Activated gamma-delta T cell treated with Interleukin-2 at 50 U/mL for 16 hours (primary cell): ENCODE measurements around the gene CDC20B.
A peak's percentile ranks its signal among the peaks of the same experiment; 100 is the strongest.

ENCODE experiments used
- DNase-seq: peaks from one replicate; pipeline ENCODE4 v3.0.0-alpha.2; 2020

The CDC20B gene, protein sequence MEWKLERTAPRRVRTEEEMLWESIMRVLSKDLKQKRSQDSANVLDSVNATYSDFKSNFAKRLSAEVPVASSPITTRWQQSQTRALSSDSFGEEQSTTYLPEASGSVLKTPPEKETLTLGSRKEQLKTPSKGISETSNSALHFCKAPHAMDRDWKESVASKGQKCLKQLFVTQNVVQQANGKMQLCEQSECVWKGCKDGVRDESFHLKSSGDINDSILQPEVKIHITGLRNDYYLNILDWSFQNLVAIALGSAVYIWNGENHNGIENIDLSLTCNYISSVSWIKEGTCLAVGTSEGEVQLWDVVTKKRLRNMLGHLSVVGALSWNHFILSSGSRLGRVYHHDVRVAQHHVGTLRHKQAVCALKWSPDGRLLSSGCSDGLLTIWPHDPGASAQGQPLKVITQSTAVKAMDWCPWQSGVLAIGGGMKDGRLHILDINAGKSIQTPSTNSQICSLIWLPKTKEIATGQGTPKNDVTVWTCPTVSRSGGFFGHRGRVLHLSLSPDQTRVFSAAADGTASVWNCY

DNA sequence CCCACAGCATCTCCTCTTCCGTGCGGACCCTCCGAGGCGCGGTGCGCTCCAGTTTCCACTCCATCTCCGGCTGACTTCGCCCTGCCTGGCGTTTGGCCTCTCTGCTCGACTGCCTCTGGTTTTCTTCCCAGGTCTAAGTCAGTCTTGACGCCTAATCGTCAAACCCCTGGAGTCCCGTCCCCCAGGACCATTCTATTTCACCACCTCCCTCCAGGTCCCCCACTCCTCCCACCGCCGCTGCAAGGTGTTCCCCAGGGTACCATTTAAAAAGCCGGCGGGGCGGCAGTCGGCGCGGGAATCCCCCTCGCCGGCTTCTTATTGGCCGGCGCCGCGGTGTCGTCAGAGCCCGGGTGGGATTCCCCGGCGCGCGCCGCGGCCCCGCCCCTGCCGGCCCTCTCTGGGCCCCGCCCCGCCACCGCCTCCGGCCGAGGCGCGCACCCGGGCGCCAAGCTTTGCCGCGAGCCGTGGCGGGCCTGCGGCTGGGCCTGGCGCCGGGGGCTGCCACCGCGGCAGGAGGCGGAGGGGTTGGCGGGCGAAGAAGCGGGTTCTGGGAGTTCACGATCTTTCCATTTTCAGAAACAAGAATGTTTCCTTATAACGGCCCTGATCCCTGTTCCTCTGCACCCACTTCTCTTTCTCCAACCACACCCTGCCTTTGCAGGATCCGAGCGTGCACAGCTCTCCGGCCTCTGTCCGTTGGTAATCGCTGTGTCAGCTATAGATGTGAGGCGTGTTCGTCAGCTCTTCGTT, at the start of gene CDC20B:
TSS of gene CDC20B (minus strand) at position 241 of the 750 bp plus-strand sequence. CDS start at position 64, 177 bp downstream.
- peak; percentile 55 for DNase-seq

DNA sequence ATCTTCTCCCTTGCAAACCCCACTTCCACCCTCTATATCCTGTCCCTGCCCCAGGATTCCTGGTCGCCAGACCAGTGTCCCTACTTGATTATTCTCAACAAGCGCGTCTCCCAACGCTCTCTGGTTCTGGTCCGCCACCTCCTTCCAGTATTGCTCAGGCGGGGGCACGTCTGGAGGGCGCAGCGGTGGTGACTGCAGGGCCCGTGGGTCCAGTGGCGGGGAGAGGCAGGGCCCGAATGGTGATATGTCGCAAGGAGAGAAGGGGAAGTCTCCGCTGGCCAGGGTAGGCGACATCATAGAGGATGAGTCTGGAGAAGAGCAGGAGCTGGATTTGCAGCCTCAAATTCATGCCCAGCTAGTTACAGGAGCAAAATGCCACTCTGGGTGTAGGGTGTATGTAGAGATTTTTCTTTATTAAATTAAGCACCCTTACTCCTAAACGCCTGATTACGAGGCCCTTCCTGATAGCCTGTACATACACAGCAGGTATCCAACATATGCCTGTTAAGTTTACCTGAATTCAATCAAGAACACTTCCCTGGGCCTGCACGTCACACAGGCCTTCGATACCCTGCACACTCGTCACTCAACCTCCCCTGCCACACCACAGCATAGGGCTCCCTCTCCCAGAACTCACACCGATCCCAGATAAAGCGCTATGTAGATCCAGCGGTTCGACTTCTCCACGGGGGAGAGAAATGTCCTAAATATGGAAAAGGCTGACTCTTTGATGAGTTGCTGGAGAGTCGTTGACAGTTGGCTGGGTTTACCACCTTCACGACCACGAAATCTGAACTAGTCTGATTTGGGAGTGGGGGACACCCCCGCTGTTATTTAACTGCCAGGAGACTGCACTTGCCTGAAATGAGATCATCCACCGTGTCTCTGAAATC, 49.4 kb upstream of the CDC20B start:
- DNase-seq: no peak

DNA sequence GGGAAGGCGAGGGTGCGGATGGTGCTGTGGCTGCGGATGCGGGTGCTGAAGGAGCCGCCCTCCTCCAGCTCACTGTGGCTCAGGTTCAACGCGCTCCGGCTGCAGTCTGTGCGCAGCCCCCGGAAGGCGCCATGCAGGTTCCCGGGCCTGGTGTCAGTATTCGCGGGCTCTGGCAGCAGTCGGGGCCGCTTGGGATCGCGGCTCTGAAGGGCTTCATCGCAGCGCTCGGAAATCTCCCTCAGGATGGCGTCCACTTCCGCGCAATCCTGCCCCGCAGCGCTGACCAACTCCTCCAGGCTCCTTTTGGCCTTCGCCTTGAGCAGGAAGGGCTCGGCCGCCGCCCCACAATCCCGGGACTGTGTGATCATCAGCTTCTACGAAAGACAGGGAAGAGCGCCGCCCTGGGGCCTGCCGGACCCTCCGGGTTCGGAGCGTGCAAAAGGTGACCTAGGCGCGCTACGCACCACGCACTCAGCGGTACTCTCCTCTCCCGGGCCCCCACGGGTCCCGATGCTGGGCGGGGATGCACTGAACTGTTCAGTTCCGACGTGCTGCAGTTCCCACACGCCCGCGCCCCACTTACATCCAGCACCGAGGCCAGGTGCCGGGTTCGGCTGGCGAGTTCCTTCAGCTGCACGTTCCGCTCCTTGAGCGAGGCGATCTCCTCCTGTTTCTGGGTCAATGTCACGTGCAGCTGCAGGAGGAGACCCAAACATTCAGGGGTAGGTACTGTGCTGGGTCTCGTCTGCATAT, 47.6 kb upstream of the CDC20B start:
- DNase-seq: no peak

DNA sequence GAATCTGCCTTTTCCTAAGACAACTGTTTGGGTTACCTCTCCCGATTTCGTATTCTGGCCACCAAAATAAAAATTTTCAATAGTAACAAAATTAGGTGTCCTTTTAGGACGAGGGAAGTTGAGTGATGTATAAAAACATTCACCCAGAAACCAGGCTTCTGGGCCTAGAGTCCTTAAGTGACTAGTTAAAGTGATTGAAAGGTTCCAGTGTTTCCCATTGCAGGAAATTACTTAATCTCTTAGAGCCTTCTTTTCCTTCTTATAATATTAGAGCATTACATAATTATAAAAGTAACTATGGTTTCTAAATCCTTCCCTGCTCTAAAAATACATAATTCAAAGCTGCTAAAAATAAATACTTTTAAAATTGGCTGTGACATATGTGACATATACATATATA, 46.8 kb upstream of the CDC20B start:
- DNase-seq: no peak

DNA sequence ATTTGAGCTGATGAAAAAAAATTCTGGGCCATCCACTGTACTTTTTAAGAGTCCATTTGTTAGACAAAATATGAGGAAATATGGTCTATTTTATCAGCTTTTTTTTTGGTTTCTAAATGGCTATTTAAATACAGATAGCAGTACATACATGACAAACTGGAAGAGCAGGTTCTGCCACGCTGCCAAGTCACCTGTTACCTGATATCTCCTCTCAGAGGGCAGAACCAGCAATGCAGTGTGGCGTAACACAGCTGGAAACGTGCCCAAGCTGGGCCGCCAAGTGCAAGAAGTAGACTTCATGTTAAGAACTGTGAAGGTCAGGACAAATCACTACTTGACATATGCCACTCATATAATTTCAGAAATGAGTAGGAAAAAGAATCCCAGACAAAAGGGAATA, 46.0 kb upstream of the CDC20B start:
- no peak for DNase-seq

DNA sequence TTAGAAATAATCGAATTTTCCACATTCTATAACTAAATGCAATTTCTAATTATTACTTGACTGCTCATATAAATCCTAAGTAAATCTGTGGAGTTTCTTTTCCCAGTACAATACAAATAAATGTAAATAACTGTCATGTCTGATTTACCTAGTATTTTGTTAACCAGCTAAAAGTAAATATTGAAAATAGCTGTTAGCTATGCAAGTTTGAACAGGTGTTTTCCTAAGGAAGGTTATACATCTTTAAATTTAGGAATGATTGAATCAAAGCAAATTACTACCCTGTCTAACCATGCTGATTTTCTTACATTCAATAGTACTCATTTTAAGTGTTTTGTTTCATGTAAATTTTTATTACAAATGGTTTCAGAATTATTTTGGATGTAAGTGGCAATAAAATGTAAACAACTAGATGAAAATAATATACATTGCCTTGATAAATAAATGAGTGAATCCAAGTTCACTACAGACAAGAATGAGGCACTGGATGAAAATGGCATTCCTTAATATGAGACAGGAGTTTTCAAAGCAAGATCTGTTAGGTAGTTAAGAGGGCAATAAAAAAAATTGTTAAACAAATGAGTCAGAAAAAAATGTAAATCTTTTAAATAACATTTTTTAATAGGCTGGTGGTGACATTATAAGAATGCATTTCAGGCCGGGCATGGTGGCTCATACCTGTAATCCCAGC, 38.4 kb upstream of the CDC20B start:
- DNase-seq: no peak

DNA sequence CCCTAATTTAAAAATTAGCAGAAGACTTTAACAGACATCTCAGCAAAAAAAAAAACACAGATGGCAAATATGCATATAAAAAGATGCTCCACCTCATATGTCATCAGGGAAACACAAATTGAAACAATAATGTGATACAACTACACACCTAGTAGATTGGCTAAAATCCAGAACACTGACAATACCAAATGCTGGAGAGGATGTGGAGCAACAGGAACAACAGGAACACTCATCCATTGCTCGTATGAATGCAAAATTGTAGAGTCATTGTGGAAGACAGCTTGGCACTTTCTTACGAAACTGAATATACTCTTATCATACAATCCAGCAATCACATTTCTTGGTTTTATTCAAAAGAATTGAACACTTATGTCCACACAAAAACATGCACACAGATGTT, 32.0 kb upstream of the CDC20B start:
- DNase-seq: no peak

DNA sequence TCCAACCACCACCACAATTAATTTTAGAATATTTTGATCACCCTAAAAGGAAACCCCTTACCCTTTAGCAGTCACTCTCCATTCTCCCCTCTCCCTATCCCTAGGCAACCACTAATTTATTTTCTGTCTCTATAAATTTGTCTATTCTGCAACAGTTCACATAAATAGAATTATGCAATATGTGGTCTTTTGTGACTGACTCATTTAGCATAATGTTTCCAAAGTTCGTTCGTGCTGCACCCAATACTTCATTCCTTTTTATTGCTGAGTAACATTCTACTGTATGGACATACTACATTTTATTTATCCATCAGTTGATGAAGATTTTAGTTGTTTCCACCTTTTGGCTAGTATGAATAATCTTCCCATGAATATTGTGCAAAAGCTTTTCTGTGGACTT, 18.2 kb upstream of the CDC20B start:
- DNase-seq: no peak

DNA sequence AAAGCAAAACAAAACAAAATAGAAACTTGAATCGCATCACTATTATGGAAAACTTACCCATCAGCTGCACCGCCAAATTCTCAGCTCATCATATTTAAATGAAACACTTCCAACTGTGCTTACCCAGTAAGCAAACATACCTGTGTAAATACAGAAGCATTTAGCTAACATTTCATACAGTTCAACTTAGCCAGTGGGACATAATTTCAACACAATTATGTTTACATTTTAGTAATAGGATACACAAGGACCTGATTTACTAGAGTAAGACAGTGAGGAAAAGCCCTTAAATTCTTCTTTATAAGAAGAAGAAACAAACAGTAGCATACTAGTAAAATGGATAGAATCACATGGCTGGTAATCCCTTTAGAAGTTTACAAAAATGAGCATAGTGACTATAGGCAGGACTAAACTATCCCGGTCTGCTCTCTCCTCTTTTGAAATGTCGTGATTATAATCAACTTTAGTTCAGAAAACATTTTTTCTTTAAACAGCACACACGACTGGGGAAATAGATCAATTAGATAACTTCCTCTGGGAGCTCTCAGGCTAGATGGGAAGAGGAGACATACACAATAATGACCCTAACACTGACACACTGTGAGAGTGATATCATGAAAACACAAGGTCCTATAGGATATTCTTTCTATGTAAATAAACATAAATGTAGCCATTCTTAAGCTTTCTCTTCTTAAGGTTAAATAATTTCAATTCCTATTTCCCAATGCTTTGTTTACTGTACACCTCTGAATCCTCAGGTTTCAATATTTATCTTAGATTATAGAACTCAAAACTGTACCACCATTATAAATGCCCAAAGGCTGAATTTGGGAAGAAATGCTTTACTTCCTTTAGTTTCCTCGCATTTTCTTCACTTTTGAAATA, 15.9 kb upstream of the CDC20B start:
- DNase-seq: no peak

DNA sequence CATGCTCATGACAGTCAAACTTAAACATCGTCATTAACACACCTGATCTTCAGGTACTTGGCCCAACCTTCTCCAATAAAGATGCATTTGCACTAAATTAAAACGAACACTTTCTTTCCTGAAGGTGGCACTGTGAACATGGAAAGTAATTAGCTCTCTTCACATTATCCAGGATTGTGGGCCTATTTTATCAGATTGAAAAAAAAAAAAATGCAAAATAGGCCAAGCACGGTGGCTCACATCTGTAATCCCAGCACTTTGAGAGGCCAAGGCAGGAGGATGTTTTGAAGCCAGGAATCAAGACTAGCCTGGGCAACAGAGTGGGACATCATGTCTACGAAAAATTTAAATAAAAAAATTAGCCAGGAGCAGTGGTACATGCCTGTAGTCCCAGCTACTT, 14.4 kb upstream of the CDC20B start:
- no peak for DNase-seq

DNA sequence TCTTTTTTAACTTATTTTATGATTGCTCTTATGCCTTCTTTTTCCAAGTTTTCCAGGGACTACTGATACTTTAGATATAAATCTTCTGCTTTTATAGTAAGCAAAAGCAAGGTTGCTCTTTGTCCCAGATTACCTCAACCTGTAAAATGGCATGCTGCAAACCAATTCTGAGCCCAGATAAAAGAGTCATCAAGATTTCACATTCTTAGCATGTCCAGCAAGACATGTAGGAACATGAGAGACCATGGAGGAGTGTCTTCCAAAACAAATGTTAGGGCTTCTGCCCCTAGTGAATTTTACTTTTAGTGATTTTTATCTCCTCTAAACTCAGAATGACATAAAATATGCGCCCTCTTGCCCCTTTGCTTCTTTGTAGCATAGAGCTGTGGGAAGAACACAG, 7.0 kb upstream of the CDC20B start:
- DNase-seq: no peak

DNA sequence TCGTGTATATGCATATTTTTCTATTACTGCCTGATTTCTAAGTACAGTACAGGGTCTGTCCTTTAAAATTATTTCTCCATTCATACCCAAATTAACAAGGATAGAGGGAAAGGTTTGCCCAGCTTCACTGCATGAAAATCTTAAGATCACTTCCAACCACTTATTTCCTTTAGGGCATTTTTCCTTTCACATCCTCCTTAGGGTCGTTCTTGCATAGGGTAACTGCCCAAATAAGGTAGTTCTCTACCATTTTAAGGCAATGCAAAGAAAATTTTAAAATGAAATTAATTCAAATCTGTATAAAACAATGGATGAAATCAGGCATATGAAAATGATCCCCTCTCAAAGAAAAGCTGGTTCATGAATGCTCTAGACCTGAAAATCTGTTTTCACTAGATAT, 4.1 kb upstream of the CDC20B start:
- DNase-seq: no peak

DNA sequence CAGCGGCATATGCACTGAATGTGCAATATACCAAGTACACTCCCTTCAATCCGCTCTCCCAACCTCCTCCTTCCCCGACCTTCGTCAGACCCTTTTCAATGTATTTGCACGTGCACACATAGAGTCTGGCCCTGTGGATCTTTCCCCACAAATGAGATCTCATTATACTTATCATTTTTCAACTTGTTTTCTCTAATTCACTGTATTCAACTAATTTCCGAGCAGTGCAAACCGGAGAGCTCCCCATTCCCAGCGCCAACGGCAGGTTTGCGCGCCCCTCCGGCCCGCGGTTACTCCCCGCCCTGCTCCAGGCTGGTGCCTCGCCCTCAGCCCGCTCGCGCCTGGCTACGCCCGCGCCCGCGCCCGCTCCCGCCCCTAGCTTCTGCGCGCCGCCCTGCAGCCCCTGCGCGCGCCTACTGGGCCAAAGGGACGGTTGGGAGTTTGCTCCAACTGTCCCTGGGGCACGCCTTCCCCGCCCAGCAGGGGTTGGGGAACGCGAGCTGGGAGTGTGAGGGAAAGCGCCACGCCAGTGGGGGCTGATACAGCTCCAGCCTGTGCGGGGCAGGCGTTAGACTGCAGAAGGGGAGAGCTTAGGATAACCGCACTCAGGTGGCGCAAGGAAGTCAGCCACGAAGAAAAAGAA, 3.3 kb upstream of the CDC20B start:
- no peak for DNase-seq

DNA sequence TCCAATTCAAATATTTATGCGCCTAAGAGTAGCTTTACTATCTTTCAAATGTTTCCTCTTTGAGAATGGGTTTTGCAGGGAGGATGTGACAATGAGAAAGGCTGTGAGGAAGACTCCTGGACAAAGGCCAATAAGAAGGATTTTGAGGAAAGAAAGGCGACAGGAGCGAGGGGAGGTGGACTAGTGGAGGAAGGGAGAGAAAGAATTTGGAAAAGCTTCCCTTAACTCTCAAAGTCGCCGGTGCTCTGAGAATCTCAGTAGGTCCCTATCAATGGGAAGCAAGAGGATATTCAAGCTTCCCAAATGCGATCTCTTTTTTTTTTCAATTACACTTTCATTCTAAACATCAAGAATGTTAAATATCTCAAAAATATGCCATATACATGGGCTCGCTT, 2.8 kb upstream of the CDC20B start:
- no peak for DNase-seq

DNA sequence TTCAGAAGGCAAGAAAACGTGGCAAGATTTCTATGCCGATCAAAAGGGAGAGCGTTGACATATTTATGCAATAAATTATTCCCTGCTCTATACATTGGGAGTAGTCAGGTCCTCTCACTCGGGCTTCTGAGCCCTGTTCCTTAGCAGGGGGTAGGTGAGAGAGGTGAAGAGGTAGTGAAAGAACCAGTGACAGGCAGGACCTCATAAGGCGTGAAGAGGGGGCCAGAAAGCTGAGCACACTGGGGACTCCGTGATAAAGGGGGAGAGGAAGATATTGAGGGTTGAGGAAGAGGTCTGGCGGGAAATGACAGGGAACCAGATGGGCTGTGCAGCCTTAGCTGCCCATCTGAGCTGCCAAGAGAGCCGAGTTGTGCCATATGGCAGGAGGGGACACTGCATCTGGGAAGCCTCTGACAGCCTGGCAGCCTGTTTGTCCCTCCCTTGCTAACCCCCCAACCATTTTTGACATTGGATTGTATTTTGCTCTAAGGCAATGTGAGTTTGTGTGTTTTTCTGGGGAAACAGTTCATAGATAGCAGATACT, 782 bp upstream of the CDC20B start:
- no peak for DNase-seq

DNA sequence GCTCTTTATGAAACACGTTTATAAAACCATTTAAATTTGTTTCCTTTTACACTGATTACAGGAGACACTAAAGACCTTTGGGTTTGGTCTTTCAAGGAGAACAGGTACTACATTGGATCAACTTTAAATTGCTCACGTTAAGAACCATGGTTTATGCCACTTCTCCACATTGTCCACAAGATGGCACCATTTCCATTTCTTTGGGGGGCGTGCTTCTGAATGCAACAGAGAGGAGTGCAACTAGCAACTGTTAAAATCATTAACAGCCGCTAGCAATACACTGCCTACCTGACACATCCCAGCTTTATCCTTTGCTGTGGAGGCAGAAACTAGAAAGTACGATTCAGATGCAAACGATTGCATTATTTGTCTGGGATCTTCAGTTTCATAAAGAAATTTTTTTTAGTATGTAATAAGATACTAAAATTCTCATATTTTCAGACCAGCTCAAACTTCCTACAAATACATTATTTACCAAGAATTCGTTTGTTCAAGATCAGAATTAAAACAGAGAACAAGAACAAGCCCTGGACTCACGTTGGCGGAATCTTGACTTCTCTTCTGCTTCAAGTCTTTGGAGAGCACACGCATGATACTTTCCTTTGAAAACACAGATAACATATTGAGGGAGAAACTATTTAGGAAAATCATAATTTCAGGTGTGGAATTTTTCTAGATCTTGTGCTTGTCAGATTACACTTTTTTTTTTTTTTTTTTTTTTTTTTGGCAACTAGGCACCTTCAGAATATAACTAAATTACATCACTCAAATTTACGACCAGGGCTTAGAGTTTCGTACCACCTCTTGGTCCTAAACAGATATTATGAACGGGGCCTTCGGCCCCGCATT, 702 bp downstream of the CDC20B start:
- peak; percentile 60 for DNase-seq

DNA sequence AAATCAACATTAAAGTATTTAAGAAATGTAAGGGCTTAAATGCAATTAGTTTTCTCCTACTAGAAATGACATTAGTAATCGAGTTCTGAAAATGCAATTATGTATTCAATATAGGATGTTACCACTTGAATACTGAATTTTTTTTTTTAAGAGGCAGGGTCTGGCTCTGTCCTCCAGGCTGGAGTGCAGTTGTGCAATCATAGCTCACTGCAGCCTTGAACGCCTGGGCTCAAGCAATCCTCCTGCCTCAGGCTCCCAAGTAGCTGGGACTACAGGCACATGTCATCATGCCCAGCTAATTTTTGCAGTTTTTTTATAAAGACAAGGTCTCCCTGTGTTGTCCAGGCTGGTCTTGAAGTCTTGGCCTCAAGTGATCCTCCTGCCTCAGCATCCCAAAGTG, 1.5 kb downstream of the CDC20B start:
- no peak for DNase-seq

DNA sequence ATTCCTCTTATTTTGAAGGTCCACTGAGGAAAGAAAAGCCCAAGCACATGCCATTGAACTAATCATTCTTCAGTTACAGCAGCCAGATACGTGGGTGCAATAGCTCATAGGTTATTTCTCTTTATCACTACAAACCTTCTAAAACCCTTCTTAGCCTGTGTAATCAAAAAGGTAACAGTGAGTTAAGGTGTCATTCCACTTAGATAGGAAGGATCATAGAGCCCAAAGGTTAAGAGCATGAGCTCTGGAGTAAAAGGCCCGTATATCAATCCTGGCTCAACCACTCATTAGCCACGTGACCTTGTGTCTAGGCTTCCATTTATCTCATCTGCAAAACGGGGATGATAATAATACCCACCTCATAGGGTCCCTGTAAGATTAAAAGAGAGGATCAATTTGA, 10.3 kb downstream of the CDC20B start:
- DNase-seq: no peak
